ENCODE results near the gene CPAMD8. TPM values are rescaled to one million over a fixed set of nuclear protein-coding genes. Genes with fewer than 3 reads are reported as not detected.
"Not testable (repeated sequence)": the region's sequence is repeated elsewhere in the genome, so short reads cannot be mapped to it uniquely, and the experiment has no call there.

The CPAMD8 gene
- total RNA-seq, 1 donor from 2014 or later, result 5.3 TPM

DNA sequence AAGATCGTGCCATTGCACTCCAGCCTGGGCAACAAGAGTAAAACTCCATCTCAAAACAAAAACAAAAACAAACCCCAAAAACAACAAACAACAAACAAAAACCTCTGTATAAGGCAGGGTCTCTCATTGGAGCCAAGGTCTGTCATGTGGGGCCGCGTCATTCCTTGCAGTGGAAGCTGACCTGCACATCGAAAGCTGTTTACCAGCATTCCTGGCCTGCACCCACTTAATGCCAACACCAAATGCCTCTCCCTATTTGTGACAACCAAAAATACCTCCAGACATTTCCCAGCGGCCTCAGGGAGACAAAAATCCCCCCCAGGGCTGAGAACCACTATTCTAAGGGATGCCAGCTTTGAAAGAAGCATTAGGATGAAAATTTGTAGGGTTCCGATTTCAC lies 1.2 kb downstream of the CPAMD8 start:
- Histone ChIP-seq H3K27me3 (ENCODE audit: control insufficient read depth, insufficient read depth, low read length) (peaks cover 30% of the 10 kb centered on the region), H3K36me3 (ENCODE audit: control insufficient read depth, insufficient read depth, low read length) (no peaks in the 10 kb centered on the region), H3K4me3 (ENCODE audit: low read depth, low read length) (no peak overlapping the region)
- TF ChIP-seq, protein P1, sequence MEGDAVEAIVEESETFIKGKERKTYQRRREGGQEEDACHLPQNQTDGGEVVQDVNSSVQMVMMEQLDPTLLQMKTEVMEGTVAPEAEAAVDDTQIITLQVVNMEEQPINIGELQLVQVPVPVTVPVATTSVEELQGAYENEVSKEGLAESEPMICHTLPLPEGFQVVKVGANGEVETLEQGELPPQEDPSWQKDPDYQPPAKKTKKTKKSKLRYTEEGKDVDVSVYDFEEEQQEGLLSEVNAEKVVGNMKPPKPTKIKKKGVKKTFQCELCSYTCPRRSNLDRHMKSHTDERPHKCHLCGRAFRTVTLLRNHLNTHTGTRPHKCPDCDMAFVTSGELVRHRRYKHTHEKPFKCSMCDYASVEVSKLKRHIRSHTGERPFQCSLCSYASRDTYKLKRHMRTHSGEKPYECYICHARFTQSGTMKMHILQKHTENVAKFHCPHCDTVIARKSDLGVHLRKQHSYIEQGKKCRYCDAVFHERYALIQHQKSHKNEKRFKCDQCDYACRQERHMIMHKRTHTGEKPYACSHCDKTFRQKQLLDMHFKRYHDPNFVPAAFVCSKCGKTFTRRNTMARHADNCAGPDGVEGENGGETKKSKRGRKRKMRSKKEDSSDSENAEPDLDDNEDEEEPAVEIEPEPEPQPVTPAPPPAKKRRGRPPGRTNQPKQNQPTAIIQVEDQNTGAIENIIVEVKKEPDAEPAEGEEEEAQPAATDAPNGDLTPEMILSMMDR (IDR thresholded peaks at IDR 0.05; ENCODE audit: insufficient read depth, low read length, poor library complexity, severe bottlenecking), result no peak
- DNase-seq (ENCODE audit: low read depth), result no peak

DNA sequence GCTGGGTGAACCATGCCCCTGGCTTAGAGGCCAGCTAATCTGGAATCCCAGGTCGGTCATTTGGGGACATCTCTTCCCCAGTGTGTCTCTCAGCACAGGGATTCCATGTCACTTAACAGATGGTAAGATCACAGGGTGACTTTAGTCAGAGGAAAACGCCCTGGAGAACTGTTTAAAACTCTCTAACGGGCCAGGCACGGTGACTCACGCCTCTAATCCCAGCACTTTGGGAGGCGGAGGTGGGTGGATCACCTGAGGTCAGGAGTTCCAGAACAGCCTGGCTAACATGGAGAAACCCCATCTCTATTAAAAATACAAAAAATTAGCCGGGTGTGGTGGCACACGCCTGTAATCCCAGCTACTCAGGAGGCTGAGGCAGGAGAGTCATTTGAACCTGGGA lies 1.7 kb downstream of the CPAMD8 start:
- H3K27me3 ChIP-seq (ENCODE audit: control insufficient read depth, insufficient read depth, low read length), result peaks cover 30% of the 10 kb centered on the region
- not testable (repeated sequence) for DNase-seq (ENCODE audit: low read depth); H3K4me3 ChIP-seq (ENCODE audit: low read depth, low read length)

DNA sequence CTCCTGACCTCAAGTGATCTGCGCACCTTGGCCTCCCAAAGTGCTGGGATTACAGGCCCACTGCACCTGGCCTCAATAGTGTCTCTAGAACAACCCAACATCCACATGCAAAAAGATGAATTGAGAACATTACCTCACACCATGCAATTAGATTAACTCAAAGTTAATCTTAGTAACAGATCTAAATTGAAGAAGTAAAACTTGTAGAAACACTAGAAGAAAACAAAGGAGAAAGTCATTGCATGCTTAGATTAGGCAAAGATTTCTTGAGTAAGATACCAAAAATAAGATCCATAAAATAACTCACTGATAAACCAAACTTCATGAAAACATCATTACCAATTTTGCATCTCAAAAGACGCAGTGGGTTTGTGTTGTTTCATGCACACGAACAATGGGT lies 2.8 kb downstream of the CPAMD8 start:
- H3K4me3 ChIP-seq (ENCODE audit: low read depth, low read length), result no peak overlapping the region
- peaks cover 29% of the 10 kb centered on the region for H3K27me3 ChIP-seq (ENCODE audit: control insufficient read depth, insufficient read depth, low read length)
- TF ChIP-seq, protein P1 (IDR thresholded peaks at IDR 0.05; ENCODE audit: insufficient read depth, low read length, poor library complexity, severe bottlenecking), result no peak
- DNase-seq (ENCODE audit: low read depth), result no peak
- no peaks in the 10 kb centered on the region for H3K36me3 ChIP-seq (ENCODE audit: control insufficient read depth, insufficient read depth, low read length)

More for the DNA sequence above, 1.7 kb downstream of the CPAMD8 start:
- not testable (repeated sequence) for H3K36me3 ChIP-seq (ENCODE audit: control insufficient read depth, insufficient read depth, low read length)

DNA sequence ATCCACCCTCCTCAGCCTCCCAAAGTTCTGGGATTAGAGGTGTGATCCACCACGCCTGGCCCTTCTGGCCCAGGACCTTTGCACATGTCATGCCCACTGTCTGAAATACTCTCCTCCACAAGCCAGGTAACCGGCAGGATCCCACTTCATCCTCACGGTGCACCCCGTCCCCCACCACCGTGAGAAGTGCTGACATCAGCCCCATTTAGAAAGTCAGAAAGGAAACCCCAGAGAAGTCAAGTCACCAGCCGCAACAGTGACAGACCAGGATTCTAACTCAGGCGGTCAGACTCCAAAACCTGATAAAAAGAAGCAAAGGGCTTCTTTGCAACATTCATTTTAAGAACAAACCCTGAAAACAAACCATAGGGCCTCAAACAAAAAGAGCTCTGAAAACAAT lies 3.9 kb downstream of the CPAMD8 start:
- TF ChIP-seq, protein P1 (IDR thresholded peaks at IDR 0.05; ENCODE audit: insufficient read depth, low read length, poor library complexity, severe bottlenecking), result no peak
- no peak for DNase-seq (ENCODE audit: low read depth)
- Histone ChIP-seq H3K36me3 (ENCODE audit: control insufficient read depth, insufficient read depth, low read length) (no peaks in the 10 kb centered on the region), H3K27me3 (ENCODE audit: control insufficient read depth, insufficient read depth, low read length) (peaks cover 18% of the 10 kb centered on the region), H3K4me3 (ENCODE audit: low read depth, low read length) (no peak overlapping the region)

DNA sequence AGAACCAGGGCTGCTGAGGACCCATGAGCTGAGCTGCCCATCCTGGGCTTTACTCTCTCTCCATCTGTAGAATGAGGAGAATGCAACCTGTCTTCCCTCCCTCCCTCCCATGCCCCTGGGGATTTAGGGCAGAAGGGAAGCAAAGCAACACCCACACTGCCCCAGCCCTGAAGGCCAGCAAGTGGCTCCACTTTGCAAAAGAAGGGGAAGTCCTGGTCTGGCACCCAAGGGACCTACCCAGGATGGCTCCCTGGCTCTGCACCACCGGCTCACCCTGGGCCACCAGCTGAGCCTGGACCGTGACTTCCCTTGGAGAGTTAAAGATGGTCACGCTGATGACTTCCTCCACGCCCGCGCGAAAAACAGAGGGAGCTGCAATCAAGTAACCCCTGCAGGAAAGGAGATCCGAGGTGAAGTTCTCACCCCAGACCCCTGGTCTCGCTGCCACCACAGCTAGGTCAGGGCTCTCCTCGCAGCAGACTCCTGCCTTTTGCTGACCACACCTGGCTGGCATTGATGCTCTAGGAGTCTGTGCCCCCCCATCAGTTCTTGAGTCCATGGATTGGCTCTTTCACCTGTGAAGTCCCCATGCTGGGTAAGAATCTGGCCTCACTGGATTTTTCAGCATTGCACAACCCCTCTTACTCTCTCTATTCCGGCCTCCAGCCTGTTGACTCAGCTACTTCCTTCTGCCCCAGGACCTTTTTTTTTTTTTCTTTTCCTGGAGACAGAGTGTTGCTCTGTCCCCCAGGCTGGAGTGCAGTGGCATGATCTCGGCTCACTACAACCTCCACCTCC lies 4.6 kb downstream of the CPAMD8 start:
- Histone ChIP-seq H3K27me3 (ENCODE audit: control insufficient read depth, insufficient read depth, low read length) (peaks cover 12% of the 10 kb centered on the region), H3K36me3 (ENCODE audit: control insufficient read depth, insufficient read depth, low read length) (no peaks in the 10 kb centered on the region), H3K4me3 (ENCODE audit: low read depth, low read length) (no peak overlapping the region)
- TF ChIP-seq, protein P1 (IDR thresholded peaks at IDR 0.05; ENCODE audit: insufficient read depth, low read length, poor library complexity, severe bottlenecking), result no peak
- no peak for DNase-seq (ENCODE audit: low read depth)

DNA sequence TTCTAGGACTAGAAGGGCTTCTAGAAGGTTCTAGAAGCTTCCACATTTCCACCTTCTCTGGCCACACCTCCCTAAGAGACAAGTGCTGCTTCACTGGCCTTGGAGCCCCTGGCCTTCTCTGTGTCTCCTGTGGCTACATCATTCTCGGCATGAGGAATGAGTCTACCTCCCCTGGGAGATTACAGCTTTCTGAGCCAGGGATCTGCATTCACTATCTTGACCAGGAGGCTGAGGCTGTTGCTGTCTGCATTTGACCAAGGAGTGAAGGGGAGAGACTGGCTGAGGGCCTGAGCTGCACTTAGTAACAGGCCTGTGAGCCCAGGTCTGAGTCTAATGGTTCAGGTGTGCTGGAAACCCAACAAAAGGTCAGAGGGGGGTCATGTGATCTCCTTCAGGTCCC lies 5.3 kb downstream of the CPAMD8 start:
- H3K4me3 ChIP-seq (ENCODE audit: low read depth, low read length), result no peak overlapping the region
- no peak for DNase-seq (ENCODE audit: low read depth)
- TF ChIP-seq, protein P1 (IDR thresholded peaks at IDR 0.05; ENCODE audit: insufficient read depth, low read length, poor library complexity, severe bottlenecking), result no peak
- H3K36me3 ChIP-seq (ENCODE audit: control insufficient read depth, insufficient read depth, low read length), result no peaks in the 10 kb centered on the region
- H3K27me3 ChIP-seq (ENCODE audit: control insufficient read depth, insufficient read depth, low read length), result peaks cover 11% of the 10 kb centered on the region

Measured in kidney epithelial cell (primary cell).